HG03457 (cell line): ENCODE results near the gene GALNTL6.
"Not testable (repeated sequence)": the region's sequence is repeated elsewhere in the genome, so short reads cannot be mapped to it uniquely, and the experiment has no call there.

Experiments used
- ATAC-seq: cut with Tn5 transposase; IDR thresholded peaks from one replicate; pipeline ENCODE4 v1.9.1; 2021; ENCODE audit warnings: moderate number of reproducible peaks; ENCODE audit not compliant: unreplicated experiment

GALNTL6 gene

DNA sequence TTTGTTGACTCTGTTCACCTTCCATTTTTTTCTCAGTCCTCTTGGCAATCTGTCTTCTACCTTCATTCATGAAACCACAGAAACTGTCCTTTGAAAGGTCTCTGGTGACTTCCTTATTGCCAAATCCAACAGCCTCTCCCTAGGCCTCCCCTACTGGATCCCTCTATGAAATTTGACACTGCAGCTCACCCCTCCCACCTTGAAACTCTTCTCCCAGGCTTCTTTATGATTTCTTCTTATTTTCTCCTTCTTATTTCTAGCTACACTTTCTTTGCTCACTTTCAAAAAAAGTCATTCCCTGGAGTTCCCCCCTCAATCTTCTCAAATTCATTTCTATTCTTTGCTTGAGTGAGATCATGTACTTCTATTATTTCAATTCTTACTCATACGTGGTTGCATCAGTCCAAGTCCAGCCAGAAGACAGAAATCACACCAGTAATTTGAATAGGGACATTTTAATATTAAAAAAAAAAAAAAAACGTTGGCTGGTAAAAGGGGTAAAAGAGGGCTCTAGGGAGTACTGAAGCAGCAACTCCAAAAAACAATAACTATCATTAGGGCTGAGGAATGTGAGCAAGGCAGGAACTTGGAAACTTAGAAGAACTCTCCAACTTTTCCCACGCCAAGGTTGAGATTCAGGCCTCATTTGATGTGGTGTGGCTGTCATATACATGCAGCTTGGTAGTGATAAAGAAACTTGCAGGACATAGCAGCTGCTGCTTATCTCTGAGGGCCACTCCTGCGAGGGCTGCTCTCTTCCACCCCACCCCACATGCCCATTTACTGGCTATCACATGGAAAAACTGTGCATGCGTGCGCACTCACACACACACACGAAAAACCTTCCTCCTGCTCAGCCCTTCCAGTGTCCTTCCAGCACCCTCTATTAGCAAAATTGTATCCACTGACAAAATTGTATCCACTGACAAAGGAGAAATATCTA, 1185.6 kb downstream of the GALNTL6 start:
- no peak for ATAC-seq

DNA sequence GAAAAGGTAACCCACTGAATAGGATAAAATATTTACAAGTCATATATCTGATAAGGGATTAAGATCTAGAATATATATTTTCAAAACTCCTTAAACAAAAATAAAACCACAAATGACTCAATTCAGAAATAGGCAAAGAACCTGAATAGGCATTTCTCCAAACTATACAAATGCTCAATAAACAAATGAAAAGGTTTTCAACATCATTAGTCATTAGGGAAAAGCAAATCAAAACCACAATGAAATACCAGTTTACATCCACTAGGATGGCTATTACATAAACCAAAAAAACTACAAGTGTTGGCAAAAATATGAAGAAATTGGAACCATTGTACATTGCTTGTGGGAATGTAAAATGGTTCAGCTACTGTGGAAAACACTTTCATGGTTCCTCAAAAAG, 1188.4 kb downstream of the GALNTL6 start:
- ATAC-seq: no peak

DNA sequence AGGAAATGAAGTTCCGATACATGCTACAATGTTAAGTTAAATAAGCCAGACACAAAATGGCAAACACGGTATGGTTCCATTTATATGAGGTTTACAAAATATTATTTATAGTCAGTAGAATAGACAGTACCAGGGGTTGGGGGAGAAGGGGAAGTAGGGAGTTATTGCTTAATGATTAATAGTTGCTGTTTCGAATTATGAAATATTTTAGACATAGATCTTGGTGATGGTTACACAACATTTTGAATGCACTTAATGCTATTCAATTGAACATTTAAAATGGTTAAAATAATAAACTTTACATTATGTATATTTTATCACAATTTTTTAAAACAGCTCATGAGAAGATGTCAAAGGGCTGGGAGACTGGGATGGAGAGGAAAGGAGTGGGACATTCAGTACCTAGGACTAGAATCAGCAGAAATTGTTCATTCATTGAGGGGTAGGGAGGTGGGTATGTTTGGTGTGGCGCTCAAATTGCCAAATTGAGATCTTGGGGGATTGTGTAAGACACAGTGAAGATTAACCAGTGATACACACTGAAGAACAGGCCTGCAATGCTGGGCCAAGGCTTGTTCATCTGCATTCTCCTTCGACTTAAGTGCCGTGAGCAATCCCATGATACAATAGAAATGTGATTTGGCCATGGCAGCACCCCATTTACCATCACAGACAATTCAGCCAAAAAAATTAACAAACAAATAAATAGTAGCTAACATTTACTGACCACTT, 1189.8 kb downstream of the GALNTL6 start:
- no peak for ATAC-seq

DNA sequence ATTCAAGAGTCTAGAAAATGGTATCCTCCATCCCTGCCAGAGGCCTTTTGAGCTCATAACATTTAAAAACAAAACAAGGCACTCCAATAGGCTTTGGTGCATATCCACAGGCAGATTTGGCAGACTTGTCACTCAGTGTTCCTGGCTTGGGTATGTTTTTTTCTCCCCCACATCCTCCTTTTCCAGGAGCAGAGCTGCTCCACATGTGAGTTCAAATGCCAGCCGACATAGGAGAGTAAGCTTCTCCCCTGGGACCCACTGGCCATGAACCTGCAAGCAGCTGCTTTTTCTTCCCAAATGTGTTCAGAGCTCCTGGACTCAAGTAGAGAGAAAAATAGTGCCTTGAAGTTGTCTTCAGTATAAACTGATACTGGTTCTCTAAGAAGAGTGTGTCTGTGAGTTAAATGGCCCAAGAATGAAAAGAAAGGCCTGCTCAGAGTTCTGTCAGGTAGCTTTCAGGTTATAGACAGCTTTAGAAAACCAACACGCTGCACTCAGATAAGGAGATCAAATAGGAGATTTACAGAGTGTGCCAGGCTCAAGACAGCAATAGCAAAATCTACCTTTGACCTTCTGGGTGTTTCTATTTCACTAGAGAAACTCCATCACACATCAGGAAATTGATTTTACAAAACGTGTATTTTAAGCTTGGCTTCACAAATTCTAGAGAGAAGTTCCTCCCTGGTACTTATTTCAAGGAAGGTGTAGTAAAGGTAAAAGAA, 1192.9 kb downstream of the GALNTL6 start:
- ATAC-seq: no peak

DNA sequence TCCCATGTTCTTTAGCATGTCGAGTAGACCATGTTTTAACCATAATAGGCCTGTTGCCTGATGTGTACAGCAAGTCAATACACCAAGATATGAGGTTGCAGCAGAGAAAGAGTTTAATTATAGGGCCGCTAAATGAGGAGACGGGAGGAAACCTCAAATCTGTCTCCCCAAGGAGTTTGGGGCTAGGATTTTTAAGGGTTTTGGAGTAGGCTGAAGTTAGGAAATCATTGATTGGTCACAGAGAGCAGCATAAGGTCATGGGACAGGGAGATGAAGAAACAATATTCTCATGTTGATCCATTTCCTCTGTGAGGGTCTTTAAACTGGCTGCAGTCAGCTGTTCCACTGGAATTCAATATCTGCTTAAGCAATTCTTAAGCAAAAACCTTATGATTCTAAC, 1195.2 kb downstream of the GALNTL6 start:
- no peak for ATAC-seq

DNA sequence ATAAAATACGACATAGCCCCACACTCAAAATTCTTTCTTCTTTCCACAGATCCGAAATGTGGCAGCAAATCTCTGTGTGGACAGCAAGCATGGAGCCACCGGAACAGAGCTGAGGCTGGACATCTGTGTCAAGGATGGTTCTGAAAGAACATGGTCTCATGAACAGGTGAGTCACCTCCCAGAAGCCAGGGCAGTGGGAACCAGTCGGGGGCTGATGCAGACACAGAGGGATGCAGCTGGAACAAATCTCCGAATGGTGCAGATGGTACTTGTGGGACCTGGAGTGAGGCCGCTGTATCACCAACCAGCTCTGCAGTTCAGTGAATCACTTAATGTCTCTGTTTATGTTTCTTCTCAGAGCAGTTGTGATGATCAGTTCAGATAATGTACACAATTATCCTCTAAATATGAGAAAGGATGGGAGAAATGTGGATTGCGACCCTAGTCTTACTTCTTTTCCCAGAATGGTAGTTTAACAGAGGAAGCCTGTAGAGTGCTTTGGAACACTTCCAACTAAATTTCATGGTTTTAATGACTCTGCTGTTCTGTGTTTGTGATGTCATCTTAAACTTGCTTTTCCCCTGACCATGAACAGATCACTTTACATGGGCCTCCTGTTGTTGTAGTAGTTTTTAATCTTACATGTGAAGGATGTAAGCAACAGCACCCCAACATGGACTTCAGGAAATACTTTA, 1196.1 kb downstream of the GALNTL6 start:
- ATAC-seq: no peak

DNA sequence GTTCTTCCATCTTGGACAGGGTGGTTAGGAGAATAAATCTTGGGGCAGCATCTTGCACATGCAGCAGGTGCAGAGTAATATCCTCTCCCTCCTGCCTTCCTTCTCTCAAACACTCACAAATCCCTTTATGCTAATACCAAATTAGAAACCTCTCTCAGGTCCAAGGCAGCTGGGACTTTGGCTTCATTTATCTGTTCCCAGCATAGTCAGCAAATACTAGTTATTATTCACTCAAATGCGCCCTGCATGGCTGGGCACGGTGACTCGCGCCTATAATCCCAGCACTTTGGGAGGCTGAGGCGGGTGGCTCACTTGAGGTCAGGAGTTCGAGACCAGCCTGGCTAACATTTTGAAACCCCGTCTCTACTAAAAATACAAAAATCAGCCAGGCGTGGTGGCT, 1199.4 kb downstream of the GALNTL6 start:
- ATAC-seq: no peak

DNA sequence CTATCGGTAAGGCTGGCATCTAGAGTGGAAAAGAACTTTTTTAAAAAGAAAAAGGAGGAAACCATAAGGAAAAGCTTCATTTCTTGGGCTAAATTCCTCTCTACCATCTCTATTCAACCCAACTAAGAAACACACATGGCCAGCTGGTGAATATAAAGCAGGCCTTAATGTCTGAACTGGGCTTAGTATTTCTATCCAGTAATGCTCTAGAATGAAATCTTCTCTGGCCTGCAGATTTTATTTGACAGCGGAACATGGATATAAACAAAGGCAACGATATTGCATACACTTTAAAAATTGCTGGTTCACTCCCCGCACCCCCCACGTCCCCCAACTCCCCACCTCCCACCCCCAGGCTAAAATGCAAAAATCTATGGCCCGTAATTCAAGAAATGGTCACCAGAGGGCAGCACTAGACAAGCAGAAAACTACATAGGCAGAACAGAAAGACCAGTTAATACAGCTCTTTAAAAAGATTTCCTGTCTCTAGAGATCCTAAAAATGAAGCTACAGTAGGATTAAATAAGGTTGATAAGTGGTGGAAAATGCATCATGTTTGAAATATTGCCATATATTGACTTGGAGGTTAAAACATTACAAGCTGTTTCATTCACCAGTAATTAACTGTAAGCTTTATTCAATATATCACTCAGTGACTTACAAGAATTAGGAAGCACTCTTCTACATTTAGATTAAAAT, 1200.2 kb downstream of the GALNTL6 start:
- ATAC-seq: no peak

DNA sequence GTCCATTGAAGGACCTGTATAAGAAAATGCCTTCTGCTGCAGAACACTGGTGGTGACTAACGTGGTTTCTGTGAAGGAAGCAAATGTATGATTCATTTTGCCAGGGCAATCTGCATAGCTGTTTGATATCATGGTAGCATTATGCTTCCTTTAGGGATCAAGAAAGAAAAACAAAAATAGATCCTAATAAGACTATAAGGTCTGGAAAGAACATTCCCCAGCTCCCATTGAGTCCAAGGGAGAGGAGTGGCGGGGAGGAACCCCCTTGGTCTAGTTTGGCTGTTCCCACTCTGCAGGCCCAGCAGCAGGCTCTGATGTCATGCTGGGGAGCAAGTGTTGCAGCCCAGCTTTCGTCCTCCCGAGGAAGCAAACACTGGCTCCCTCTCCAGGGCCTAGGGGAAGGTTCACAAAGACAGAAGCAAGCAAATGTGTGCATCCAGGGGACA, 1200.9 kb downstream of the GALNTL6 start:
- no peak for ATAC-seq

DNA sequence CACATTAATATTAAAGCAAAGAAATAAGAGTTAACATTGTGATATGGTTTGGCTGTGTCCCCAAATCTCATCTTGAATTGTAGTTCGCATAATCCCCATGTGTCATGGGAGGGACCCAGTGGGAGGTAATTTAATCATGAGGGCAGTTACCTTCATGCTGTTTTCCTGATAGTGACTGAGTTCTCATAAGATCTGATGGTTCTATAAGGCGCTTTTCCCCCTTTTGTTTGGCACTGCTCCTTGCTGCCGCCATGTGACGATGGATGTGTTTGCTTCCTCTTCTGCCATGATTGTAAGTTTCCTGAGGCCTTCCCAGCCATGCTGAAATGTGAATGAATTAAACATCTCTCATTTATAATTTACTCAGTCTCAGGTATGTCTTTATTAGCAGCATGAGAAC, 1201.6 kb downstream of the GALNTL6 start:
- no peak for ATAC-seq

DNA sequence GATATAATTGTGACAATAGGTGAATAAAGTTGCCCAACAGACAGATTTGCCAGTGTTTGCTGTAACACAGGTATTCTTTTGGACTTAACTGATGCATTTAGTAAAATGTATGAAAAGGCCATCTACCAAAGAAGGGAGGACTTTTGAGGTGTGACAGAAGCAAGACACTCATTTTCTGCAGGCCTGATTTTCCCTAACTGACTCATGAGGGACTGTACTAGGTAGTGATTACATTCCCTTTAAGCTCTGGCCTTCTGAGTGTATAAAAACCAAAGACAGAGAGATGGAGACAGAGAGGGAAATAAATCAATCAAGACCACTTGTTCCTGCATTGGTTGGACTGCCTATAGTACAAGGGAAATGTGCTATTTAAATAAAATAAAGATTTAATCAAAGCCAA, 1204.6 kb downstream of the GALNTL6 start:
- no peak for ATAC-seq

DNA sequence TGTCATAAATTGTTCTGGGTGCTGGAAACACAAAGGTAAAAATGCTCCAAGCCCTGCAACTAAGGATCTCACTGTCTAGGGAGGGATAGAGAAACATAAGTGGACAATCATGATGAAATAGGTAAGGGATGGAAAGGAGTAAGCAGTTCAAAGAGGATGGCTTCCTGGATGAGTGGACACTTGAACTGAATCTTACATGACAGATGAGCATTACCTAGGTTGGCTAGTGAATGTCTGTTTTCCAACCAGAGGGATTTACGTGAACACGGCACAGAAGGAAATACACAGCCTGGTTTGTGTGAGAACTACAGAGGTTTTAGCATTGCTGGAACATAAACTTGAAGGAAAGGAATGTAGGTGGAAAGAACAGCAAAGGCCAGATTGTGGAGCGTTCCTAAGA, 1205.2 kb downstream of the GALNTL6 start:
- ATAC-seq: no peak

DNA sequence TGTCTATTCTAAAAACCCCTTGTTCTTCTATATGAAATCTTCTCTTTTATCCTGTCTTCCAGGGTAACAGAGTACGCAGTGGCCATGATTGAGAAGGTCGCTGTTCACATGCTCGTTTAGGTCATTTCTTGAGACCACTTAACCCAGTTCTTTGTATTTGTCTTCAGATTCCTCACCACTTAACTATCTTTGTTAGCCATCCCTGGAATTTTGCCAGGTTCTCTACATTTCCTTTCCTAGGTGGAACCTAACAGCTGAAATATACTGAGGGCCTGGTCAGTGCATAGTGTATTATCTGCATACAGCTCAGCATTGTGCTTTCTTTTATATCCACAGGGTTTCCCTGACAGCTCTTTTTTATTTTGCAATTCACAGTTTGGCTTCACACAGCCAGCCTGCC, 1206.5 kb downstream of the GALNTL6 start:
- ATAC-seq: no peak

DNA sequence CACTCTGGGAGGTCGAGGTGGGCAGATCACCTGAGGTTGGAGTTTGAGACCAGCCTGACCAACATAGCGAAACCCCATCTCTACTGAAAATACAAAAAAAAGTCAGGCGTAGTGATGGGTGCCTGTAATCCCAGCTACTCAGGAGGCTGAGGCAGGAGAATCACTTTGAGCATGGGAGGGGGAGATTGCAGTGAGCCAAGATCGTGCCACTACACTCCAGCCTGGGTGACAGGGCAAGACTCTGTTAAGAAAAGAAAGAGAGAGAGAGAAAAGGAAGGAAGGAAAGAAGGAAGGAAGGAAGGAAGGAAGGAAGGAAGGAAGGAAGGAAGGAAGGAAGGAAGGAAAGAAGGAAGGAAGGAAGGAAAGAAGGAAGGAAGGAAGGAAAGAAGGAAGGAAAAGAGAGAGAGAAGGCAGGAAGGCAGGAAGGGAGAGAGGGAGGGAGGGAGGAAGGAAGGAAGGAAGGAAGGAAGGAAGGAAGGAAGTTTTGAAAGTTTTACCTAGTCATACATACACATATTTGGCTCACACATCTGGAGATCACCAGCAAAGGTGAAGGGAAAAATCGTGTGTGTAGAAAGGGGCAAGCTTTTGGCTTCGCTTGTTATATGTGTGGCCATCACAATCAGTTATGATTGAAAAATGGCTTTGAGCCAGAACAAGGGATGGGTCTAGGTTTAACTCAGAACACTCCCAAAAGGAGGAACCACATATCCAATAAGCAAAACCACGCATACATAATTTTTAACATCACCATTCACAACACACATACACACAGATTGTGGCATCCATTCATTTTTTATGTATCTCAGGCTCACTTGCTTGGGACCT, 1208.8 kb downstream of the GALNTL6 start:
- not testable (repeated sequence) for ATAC-seq

DNA sequence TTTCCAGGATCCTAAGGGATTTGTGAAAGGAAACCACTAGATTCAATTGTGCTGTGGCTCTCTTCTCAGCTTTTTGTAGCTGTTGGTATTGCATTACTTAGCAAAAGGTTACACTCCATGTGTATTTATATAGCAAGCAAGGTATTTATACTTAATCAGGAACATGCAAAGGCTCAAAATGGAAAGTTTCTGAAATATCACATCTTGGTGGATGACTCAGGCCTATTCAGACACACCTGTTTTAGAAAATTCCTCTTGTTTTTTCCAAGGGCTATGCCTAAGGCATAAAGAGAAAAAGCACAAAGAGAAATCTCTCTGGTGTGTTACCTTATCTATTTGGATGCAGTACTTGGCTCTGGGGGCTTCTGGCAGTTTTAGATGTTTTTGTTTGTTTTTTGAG, 1211.0 kb downstream of the GALNTL6 start:
- no peak for ATAC-seq

DNA sequence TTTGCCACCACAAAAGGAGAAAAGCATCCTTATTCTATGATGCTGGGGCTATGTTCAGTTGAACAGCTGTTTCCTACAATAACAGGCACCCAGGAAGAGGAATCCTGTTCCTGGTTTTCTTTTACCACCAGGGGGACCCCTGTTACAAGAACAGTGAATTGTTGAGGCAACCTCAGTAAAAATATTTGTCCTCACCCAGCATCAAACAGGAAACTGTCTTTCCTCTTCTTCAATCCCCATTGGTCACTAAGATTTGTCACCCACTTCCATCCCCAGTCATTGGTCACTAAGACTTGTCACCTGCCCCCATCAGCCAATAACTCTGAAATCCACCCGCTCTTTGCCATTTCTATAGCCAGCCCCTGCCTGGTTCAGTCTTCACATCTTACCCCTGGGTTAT, 1211.9 kb downstream of the GALNTL6 start:
- peak; percentile 76 for ATAC-seq

DNA sequence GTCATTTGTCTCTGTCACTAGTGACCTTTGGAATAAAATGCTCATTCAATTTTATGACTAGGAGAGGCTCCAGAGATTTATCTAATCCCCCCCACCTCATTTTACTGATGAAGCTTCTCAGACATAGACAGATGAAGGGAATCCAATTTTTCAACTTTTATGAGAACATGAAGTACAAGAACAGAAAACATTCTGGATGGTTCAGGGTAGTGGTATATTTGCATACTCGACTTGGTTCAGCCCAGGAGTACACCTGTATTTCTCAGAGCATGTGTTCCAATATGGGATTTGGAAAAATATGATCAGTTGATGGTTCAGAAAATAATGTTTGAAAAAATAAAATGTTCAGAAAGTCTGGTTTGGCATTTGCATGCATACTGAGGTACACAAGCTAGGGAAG, 1224.0 kb downstream of the GALNTL6 start:
- ATAC-seq: no peak

DNA sequence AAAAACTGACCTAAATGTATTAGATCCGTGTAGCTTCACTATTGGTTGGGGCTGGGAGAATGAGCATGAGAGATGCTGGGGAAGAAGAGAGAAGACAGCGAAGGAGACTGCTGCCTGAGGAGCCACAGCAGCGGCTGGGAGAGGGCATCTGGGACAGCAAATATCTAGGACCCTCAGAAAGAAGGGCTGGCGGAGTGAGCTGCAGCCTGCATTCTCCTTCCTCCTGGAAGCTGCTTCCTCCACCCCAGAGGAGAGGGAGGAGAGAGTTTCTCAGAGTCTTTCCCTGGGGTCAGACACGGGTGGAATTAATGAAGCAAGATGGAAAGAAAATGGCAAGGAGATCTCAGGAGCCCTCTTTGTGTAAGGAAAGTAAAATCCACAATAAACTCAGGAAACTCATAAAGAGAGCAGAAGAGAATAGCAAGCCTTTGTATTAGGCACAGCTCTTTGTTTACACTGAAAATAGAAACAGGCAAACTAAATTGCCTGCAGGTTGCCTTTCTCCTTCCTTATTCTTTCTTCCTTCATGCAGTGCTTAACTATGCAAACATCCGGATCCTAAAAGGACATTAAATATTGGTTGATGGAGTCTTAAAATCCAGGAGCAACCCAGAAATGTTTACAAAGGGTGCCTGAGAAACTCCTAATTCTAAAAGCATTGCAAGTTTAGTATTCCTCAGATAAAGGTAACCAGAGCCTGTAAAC, 1225.1 kb downstream of the GALNTL6 start:
- no peak for ATAC-seq
